ENCODE results near the gene PSME4. TPM values are rescaled to one million over a fixed set of nuclear protein-coding genes. Genes with fewer than 3 reads are reported as not detected.

Gene PSME4
- total RNA-seq, 1 donor from 2014 or later = 45.3 TPM

DNA sequence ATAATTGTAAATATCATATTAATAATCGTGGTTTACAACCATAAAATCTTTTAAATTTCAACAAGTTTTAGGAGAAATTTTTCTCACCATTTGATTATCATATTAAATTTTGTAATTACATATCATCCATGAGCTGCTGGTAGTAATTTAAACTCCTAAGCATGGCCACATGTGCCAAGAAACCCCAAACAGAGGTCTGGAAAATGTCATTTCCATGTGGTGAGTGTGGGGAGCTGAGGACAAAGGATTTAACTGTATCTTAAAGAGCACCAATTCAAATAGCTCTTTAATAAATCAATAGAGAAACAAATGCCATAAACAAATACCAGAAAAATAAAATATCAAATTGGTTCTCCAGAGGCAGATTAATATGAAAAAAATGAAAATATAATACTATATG, 26.3 kb downstream of the PSME4 start:
- Mint-ChIP-seq H3K4me1 (ENCODE audit: low read depth) (peaks cover 26% of the 10 kb centered on the region), H3K9me3 (ENCODE audit: low read depth) (no peaks in the 10 kb centered on the region), H3K36me3 (ENCODE audit: low read depth) (peaks cover 12% of the 10 kb centered on the region), H3K4me3 (ENCODE audit: unreplicated experiment) (no peak overlapping the region), H3K27ac (ENCODE audit: unreplicated experiment) (no peak overlapping the region), H3K27me3 (ENCODE audit: low read depth) (no peaks in the 10 kb centered on the region)
- TF ChIP-seq, protein P1, sequence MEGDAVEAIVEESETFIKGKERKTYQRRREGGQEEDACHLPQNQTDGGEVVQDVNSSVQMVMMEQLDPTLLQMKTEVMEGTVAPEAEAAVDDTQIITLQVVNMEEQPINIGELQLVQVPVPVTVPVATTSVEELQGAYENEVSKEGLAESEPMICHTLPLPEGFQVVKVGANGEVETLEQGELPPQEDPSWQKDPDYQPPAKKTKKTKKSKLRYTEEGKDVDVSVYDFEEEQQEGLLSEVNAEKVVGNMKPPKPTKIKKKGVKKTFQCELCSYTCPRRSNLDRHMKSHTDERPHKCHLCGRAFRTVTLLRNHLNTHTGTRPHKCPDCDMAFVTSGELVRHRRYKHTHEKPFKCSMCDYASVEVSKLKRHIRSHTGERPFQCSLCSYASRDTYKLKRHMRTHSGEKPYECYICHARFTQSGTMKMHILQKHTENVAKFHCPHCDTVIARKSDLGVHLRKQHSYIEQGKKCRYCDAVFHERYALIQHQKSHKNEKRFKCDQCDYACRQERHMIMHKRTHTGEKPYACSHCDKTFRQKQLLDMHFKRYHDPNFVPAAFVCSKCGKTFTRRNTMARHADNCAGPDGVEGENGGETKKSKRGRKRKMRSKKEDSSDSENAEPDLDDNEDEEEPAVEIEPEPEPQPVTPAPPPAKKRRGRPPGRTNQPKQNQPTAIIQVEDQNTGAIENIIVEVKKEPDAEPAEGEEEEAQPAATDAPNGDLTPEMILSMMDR (IDR thresholded peaks at IDR 0.05) = no peak
- no peak for DNase-seq (ENCODE audit: low spot score)

GRCh38 chr2:53942280-53942679, 28.5 kb downstream of the PSME4 start:
- peaks cover 18% of the 10 kb centered on the region for H3K4me1 Mint-ChIP-seq (ENCODE audit: low read depth)
- H3K9me3 Mint-ChIP-seq (ENCODE audit: low read depth) = no peaks in the 10 kb centered on the region
- TF ChIP-seq, protein P1 (IDR thresholded peaks at IDR 0.05) = no peak
- no peak overlapping the region for H3K27ac Mint-ChIP-seq (ENCODE audit: unreplicated experiment)
- H3K36me3 Mint-ChIP-seq (ENCODE audit: low read depth) = peaks cover 11% of the 10 kb centered on the region
- H3K27me3 Mint-ChIP-seq (ENCODE audit: low read depth) = no peaks in the 10 kb centered on the region
- no peak for DNase-seq (ENCODE audit: low spot score)
- no peak overlapping the region for H3K4me3 Mint-ChIP-seq (ENCODE audit: unreplicated experiment)

- Mint-ChIP-seq H3K9me3 (ENCODE audit: low read depth) (no peaks in the 10 kb centered on the region), H3K4me1 (ENCODE audit: low read depth) (peaks cover 18% of the 10 kb centered on the region), H3K4me3 (ENCODE audit: unreplicated experiment) (no peak overlapping the region), H3K36me3 (ENCODE audit: low read depth) (peaks cover 12% of the 10 kb centered on the region), H3K27ac (ENCODE audit: unreplicated experiment) (no peak overlapping the region), H3K27me3 (ENCODE audit: low read depth) (no peaks in the 10 kb centered on the region)
- TF ChIP-seq, protein P1 (IDR thresholded peaks at IDR 0.05) = no peak
- no peak for DNase-seq (ENCODE audit: low spot score)
Observed at GRCh38 chr2:53941749-53942148, 29.0 kb downstream of the PSME4 start.

DNA sequence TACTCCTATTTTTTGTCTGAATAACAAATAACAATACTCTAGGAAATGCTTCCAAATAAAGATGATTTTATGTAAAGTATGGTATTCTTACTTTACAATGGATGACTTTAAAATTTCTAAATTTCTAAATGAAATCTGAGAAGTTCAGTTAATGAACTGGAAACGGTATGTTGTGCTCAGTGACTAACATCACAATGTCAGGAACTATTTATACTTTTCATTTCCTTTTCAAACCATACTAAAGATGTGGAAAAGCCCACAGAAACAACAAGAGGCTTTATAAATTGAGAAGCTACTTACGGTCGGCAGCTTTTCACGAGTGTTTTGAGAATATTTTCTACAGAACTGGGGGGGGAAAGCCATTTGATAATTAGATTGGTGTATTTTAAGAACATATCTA, 31.1 kb downstream of the PSME4 start:
- H3K4me1 Mint-ChIP-seq (ENCODE audit: low read depth) = peaks cover 6% of the 10 kb centered on the region
- H3K36me3 Mint-ChIP-seq (ENCODE audit: low read depth) = peaks cover 10% of the 10 kb centered on the region
- H3K9me3 Mint-ChIP-seq (ENCODE audit: low read depth) = no peaks in the 10 kb centered on the region
- TF ChIP-seq, protein P1 (IDR thresholded peaks at IDR 0.05) = no peak
- DNase-seq (ENCODE audit: low spot score) = no peak
- H3K4me3 Mint-ChIP-seq (ENCODE audit: unreplicated experiment) = no peak overlapping the region
- H3K27ac Mint-ChIP-seq (ENCODE audit: unreplicated experiment) = no peak overlapping the region
- no peaks in the 10 kb centered on the region for H3K27me3 Mint-ChIP-seq (ENCODE audit: low read depth)

GRCh38 chr2:53938904-53939303, 31.9 kb downstream of the PSME4 start:
- no peak for DNase-seq (ENCODE audit: low spot score)
- no peak overlapping the region for H3K4me3 Mint-ChIP-seq (ENCODE audit: unreplicated experiment)
- TF ChIP-seq, protein P1 (IDR thresholded peaks at IDR 0.05) = no peak
- H3K27ac Mint-ChIP-seq (ENCODE audit: unreplicated experiment) = no peak overlapping the region
- peaks cover 6% of the 10 kb centered on the region for H3K4me1 Mint-ChIP-seq (ENCODE audit: low read depth)
- H3K27me3 Mint-ChIP-seq (ENCODE audit: low read depth) = no peaks in the 10 kb centered on the region
- H3K36me3 Mint-ChIP-seq (ENCODE audit: low read depth) = peaks cover 15% of the 10 kb centered on the region
- no peaks in the 10 kb centered on the region for H3K9me3 Mint-ChIP-seq (ENCODE audit: low read depth)
